Omental fat pad (tissue), 4 donors: ENCODE results near the gene FGD1. TPM values are rescaled to one million over a fixed set of nuclear protein-coding genes. Genes with fewer than 3 reads are reported as not detected.
"Not testable (repeated sequence)": the region's sequence is repeated elsewhere in the genome, so short reads cannot be mapped to it uniquely, and the experiment has no call there.

Experiments
- ATAC-seq: fragments of 150-250 bp; one replicate; pipeline ENCODE4 v1.9.1; 2016; ENCODE audit warnings: mild to moderate bottlenecking, moderate library complexity; ENCODE audit not compliant: low FRiP score
- DNase-seq: peaks from one replicate; pipeline ENCODE4 v3.0.0-alpha.2; 2019; ENCODE audit warnings: low spot score
- total RNA-seq, 4 donors: library from RNA; depleted of rRNA; stranded (reverse); fragments of >200 nt; gene quantifications; one replicate each; pipeline ENCODE4 v1.1.0, GENCODE V29; 2016
- TF ChIP-seq, protein P1 (sequence below), 3 donors: fragments of 450-650 bp; IDR thresholded peaks; one replicate each; pipeline ENCODE4 v1.5.1; 2016 to 2017; ENCODE audit warnings: antibody characterized with exemption in 3 of 3, mild to moderate bottlenecking in 3 of 3, moderate library complexity in 2 of 3

Gene FGD1
- total RNA-seq, 4 donors from 2014 or later = 2.0 to 3.0 (median 2.2) TPM

DNA sequence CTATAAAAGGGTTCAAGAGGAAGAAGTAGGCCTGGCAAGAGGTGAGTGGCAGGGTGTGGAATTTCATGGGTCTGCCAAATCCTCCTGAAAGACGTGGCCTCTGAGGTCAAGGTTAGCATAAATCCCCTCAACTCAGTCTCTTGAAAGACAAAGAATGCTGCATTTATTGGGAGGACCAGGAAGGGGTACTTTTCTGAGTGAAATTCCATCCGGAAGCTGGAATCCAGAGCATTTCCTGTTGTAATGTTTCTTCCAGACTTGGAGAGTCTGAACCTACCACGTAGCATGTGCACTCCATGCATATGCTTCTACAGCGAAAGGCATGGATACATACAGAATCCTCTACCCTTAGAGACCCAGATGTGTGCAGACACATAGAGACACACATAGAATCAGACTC is 13.4 kb upstream of the FGD1 start:
- TF ChIP-seq, protein P1, sequence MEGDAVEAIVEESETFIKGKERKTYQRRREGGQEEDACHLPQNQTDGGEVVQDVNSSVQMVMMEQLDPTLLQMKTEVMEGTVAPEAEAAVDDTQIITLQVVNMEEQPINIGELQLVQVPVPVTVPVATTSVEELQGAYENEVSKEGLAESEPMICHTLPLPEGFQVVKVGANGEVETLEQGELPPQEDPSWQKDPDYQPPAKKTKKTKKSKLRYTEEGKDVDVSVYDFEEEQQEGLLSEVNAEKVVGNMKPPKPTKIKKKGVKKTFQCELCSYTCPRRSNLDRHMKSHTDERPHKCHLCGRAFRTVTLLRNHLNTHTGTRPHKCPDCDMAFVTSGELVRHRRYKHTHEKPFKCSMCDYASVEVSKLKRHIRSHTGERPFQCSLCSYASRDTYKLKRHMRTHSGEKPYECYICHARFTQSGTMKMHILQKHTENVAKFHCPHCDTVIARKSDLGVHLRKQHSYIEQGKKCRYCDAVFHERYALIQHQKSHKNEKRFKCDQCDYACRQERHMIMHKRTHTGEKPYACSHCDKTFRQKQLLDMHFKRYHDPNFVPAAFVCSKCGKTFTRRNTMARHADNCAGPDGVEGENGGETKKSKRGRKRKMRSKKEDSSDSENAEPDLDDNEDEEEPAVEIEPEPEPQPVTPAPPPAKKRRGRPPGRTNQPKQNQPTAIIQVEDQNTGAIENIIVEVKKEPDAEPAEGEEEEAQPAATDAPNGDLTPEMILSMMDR (IDR thresholded peaks at IDR 0.05) = no peak
- DNase-seq = no peak
- ATAC-seq = no peak

DNA sequence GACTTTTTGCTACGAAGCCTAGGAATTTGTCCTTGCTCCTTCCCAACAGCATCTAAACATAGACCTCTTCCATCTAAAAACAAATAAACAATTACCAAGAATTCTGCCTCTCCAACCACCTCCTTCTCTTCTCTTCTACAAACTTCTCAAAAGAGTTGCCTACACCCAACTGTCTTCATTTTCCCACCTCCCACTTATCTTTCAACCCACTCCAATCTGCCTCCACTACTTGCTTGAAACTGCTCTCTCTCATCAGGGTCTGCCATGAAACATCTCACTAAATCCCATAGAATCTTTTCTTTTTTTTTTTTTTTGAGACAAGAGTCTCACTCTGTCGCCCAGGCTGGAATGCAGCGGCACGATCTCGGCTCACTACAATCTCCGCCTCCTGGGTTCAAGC is 902 bp upstream of the FGD1 start:
- TF ChIP-seq, protein P1 (IDR thresholded peaks at IDR 0.05) = no peak
- ATAC-seq (no peak), DNase-seq (no peak)

GRCh38 chrX:54496517-54496852 is 451 bp upstream of the FGD1 start:
- TF ChIP-seq, protein P1 (IDR thresholded peaks at IDR 0.05) = no peak
- no peak for DNase-seq
- ATAC-seq = no peak

- ATAC-seq = peak; percentile 45
- no peak for DNase-seq
- TF ChIP-seq, protein P1 (IDR thresholded peaks at IDR 0.05) = no peak
Measured at GRCh38 chrX:54494989-54495813, 833 bp downstream of the FGD1 start.

DNA sequence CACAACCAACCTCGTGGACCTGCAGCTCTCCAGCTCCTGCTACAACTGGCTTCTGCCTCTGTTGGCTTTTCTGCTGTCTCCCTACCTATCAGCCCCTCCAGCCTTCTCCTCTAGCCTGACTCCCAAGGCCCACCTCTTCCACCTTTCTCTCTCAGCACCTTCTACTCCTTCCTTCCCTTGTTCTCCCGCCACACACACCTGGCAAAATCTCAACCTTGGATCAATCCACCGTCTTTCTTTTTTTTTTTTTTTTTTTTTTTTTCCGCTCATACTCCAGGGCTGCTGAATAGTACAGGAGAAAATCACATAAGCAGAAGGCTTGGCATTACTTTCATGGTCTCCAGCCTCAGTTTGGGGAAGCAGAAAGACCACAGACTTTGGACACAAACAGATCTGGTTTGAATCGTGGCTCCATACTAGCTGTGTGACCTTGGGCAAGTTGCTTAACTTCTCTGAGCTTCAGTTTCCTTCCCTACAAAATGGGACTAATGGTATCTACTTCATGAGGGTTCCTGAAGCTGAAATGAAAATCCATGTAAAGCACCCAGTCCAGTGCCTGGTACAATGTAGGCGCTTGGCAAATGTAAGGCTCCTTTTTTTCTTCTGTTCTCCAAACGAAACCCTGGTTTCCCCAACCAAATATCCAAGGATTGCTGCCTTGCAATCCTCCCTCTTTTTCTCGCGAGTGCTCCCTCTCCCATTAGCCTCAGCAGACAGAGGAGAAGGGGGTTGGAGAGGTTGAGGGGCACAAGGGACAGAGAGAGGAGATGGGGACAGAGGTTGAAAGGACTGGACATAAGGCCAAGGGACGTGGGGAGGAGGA is 1.7 kb downstream of the FGD1 start:
- TF ChIP-seq, protein P1 (IDR thresholded peaks at IDR 0.05) = no peak
- DNase-seq = no peak
- ATAC-seq = no peak

DNA sequence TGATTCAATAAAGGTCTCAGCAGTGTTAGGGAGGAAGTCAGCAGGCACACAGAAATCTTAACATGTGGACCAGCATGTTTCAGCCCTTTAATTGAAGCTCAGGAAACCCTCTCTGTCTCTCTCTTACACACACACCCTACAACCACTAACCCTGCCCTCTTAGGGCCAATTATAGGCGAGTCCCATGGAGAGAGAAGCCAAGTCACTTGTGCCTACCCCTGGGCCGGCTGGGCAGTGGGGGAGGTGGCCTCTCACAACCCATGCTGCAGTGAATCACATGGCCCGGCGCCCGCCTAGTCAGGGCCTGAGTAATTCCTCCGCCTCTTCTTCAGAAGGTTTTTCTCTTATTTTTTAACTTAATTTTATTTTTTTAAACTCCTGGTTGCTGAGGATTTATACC is 3.7 kb downstream of the FGD1 start:
- TF ChIP-seq, protein P1 (IDR thresholded peaks at IDR 0.05) = no peak
- DNase-seq = no peak

DNA sequence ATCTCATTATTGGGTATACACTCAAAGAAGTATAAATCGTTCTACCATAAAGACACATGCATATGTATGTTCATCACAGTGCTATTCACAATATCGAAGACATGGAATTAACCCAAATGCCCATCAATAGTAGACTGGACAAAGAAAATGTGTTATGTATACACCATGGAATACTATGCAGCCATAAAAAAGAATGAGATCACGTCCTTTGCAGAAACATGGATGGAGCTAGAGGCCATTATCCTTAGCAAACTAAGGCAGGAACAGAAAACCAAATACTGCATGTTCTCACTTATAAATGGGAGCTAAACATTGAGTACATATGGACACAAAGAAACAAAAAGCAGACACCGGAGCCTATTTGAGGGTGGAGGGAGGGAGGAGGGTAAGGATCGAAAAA is 6.2 kb downstream of the FGD1 start:
- ATAC-seq, DNase-seq: not testable (repeated sequence)

More for the DNA sequence above, 3.7 kb downstream of the FGD1 start:
- peak; percentile 55 for ATAC-seq
